Activated T-cell treated with anti-CD3 and anti-CD28 coated beads, Interleukin-2, amount 50 U/mL, for 4 hours (primary cell): ENCODE results near the gene YPEL2. TPM values are rescaled to one million over a fixed set of nuclear protein-coding genes. Genes with fewer than 3 reads are reported as not detected.
"Not testable (repeated sequence)": the region's sequence is repeated elsewhere in the genome, so short reads cannot be mapped to it uniquely, and the experiment has no call there.

Source experiments
- ATAC-seq, 2 donors: fragments of 200-7000 bp; cut with Tn5 transposase; one replicate each; pipeline ENCODE4 v1.10.0; 2021
- DNase-seq: peaks from one replicate; pipeline ENCODE4 v3.0.0-alpha.2; 2020
- H3K27me3 Mint-ChIP-seq: one replicate; pipeline ENCODE4 v1.8.0; 2021; ENCODE audit warnings: low read depth, mixed read lengths
- H3K36me3 Mint-ChIP-seq: one replicate; pipeline ENCODE4 v1.8.0; 2022; ENCODE audit warnings: mixed read lengths; ENCODE audit not compliant: insufficient read depth
- H3K4me1 Mint-ChIP-seq: one replicate; pipeline ENCODE4 v1.8.0; 2021; ENCODE audit warnings: low read depth, mixed read lengths
- H3K4me3 Mint-ChIP-seq: one replicate; pipeline ENCODE4 v1.8.0; 2021; ENCODE audit warnings: mild to moderate bottlenecking, moderate library complexity, mixed read lengths
- H3K9me3 Mint-ChIP-seq: one replicate; pipeline ENCODE4 v1.8.0; 2021; ENCODE audit warnings: mixed read lengths
- total RNA-seq, 3 donors: library from RNA; stranded (reverse); gene quantifications; one replicate each; pipeline ENCODE4 v1.2.1, GENCODE V29; 2021

YPEL2 gene
- total RNA-seq, 3 donors from 2014 or later = 1.3 to 3.1 (median 1.8) TPM

DNA sequence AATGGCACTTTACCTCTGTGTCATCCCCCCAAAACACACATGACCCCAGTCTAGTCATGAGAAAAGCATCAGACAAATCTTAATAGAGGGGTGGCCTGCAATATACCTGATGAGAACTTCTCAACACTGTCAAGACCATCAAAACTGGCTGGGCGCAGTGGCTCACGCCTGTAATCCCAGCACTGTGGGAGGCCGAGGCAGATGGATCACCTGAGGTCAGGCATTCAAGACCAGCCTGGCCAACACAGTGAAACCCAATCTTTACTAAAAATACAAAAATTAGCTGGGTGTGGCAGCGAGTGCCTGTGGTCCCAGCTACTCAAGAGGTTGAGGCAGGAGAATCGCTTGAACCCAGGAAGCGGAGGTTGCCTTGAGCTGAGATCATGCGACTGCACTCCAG, 19.9 kb upstream of the YPEL2 start:
- DNase-seq, H3K27me3 Mint-ChIP-seq, H3K4me3 Mint-ChIP-seq, H3K9me3 Mint-ChIP-seq, H3K4me1 Mint-ChIP-seq, H3K36me3 Mint-ChIP-seq: not testable (repeated sequence)
- peak in 1 of 2 donors; percentile 20 for ATAC-seq

DNA sequence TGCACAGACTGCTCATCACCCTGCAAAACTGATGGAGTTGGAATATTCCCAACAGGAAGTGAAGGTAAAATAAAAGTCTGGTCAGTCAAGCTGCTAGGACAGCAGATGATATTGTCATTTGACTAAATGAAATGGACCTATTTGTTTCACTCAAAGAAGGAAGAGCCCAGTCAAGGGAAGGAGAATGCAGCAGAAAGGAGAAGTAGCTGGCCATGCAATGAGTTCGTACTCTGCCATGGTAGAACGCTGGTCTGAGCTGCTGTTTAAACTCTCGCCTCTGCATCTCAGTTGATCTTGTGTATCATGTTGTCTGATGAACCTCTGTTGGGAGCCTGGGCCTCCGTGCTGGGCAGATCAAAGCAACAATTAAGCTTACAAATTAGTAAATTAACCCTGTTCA, 15.6 kb upstream of the YPEL2 start:
- no peaks in the 10 kb centered on the region for H3K4me1 Mint-ChIP-seq
- no peaks in the 10 kb centered on the region for H3K36me3 Mint-ChIP-seq
- H3K9me3 Mint-ChIP-seq = no peaks in the 10 kb centered on the region
- no peaks in the 10 kb centered on the region for H3K27me3 Mint-ChIP-seq
- no peak overlapping the region for H3K4me3 Mint-ChIP-seq
- DNase-seq = no peak
- no peak for ATAC-seq

DNA sequence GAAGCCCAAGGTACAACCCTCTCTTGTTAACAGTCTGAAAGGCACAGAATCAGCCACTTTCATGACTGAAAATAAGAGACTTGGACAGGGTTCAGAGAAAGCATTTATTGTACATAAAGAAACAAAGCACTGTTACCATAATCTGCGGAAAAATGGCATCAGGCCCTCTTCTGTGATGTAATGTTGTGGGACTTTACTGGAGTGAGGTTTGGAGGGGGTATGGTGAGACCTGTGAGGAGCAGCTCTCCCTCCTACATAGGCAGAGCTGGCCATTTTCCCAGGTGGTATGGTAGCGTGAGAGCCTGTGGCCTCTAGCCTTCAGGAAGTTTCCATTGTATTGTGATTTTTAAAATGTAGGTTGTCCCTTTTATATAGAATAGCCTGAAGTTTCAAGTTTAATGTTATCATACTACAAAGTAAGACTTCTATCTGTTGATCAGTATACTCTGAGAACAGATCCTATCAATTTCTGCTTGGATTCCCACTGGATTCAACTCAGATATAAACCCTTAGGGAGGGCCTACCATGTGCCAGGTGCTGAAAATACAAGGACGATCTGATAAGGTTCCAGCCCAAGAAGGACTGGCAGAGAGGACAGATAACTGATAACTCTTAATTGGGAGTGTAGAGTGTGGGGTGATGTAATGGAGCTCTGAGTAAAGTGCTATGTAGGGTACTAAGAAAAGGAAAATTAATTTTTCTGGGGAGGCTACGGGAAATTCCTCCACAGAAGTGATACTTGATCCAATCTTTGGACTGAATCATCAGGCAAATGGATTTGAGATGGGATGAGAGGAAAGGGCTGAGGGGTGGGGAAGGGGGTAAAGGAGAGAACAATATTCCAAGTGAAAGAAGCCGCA, 4.1 kb upstream of the YPEL2 start:
- ATAC-seq (no peak), DNase-seq (no peak)
- Mint-ChIP-seq H3K4me3 (no peak overlapping the region), H3K27me3 (no peaks in the 10 kb centered on the region), H3K9me3 (no peaks in the 10 kb centered on the region), H3K36me3 (no peaks in the 10 kb centered on the region), H3K4me1 (peaks cover 44% of the 10 kb centered on the region)

DNA sequence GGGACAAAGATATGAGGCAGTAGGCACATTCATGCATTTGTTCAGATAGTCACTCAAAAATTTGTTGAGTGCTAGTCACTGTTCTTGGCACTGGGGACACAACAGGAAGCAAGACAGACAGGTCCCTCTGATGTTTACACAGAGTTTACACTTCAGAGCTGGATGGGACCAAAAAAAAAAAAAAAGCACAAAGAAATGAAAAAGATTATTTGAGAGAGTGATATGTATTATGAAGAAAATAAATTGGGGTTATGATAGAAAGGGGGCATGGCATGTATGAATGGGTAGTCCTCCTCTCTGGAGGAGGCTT, 3.5 kb upstream of the YPEL2 start:
- no peak for DNase-seq
- Mint-ChIP-seq H3K9me3 (no peaks in the 10 kb centered on the region), H3K36me3 (no peaks in the 10 kb centered on the region), H3K27me3 (no peaks in the 10 kb centered on the region), H3K4me3 (no peak overlapping the region), H3K4me1 (peaks cover 47% of the 10 kb centered on the region)
- no peak for ATAC-seq

DNA sequence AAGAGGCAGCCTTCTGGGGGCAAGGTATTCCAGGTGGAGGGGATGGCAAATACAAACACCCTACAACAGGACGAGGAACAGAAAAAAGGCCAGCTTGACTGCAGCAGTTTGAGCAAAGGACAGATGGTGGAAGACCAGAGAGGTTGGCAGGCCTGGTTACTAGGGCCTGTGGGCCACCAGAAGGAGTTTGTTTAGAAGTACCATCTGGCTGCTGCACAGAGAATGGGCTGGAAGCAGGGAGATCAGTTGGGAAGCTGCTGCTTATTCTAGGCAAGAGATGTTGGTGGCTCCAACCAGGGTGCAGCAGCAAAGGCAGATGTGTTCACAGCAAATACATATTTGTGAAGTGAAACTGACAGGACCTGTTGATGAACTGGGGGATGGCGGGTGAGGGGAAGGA, 2.9 kb upstream of the YPEL2 start:
- no peaks in the 10 kb centered on the region for H3K9me3 Mint-ChIP-seq
- ATAC-seq (no peak), DNase-seq (no peak)
- peaks cover 54% of the 10 kb centered on the region for H3K4me1 Mint-ChIP-seq
- H3K27me3 Mint-ChIP-seq = no peaks in the 10 kb centered on the region
- H3K36me3 Mint-ChIP-seq = no peaks in the 10 kb centered on the region
- no peak overlapping the region for H3K4me3 Mint-ChIP-seq

DNA sequence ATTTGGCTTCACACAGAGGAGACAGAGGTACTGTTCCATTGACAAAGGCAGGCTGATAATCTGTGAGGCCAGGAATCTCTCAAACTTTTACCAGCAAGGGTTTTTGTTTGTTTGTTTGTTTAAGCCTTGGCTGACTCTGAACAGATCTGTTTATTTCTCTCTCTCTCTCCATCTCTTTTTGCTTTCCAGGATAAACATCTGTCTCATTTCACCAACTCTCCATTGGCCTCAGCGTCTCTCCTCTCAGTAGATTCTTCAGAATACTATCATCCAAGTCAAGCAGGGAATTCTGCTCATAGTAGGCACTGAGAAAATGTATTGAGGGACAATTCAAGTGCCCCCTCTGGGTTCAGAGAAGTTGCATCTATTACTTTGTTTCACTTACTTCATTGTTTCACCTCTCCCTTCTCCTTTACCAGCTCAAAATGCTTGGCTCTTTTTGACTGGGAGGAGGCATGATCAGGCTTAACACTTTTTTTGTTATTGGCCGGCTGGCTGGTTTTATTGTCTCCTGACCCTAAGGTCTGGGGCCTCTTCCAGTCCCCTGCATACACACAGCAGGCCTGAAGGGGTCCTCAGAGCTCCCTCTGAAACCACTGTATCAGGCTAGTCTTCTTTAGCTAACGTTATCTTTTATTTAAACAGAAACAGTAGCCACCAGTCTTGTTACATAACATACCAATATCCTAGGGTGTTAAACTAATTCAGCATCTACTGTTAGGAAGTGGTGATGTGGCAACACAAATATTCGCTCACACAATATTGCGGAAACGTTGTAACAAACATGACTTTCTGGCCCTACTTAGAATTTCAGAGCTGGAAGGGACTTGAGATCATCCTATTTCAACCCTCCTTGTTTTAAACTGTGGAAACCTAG, 2.0 kb upstream of the YPEL2 start:
- H3K9me3 Mint-ChIP-seq = no peaks in the 10 kb centered on the region
- peak; percentile 41 for DNase-seq
- H3K36me3 Mint-ChIP-seq = no peaks in the 10 kb centered on the region
- H3K4me1 Mint-ChIP-seq = peaks cover 61% of the 10 kb centered on the region
- no peaks in the 10 kb centered on the region for H3K27me3 Mint-ChIP-seq
- H3K4me3 Mint-ChIP-seq = peak overlapping the region; percentile 39
- ATAC-seq = peak; percentile 26 to 27

DNA sequence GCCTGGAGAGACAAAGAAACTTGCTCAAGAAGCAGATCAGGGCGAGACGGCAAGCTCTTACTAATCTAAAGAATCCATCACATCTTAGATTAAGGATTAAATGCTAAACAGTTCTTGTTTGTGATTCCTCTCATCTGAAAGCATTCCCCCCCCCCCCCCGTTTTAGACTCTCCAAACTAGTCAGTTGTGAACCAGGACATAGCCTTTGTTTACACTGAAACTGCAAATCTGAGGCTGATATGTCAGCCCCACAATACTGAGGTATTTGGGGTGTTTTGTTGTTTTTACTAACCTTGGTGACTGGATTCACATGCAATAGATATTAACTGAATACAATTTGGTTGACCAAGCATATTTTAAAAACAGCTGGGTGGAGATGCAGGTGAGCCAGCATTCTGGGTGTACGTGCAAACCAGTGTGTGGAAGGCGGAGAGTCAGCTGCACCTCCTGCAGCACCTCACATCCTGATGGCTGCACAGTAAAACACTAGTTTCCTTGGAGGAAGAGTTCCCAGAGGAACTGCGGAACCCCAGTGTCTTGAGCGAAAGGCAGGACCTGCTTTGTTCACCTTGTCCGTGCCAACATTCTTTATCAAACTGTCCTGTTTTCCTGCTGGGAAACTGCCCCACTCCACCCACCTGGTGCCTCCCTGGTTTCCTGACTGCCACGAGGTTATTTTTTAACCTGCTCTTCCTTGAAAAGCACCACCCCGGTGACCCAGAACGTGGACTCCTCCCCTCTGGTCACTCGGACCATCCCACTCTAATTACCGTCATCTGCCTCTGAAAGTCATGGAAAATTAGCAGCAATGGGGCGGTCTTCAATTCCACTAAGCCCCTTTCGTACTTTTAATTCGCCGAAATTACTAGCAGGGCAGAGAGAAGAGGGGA, 1.2 kb upstream of the YPEL2 start:
- Mint-ChIP-seq H3K36me3 (no peaks in the 10 kb centered on the region), H3K4me1 (peaks cover 70% of the 10 kb centered on the region), H3K4me3 (peak overlapping the region; percentile 52), H3K27me3 (no peaks in the 10 kb centered on the region), H3K9me3 (no peaks in the 10 kb centered on the region)
- no peak for ATAC-seq
- no peak for DNase-seq

DNA sequence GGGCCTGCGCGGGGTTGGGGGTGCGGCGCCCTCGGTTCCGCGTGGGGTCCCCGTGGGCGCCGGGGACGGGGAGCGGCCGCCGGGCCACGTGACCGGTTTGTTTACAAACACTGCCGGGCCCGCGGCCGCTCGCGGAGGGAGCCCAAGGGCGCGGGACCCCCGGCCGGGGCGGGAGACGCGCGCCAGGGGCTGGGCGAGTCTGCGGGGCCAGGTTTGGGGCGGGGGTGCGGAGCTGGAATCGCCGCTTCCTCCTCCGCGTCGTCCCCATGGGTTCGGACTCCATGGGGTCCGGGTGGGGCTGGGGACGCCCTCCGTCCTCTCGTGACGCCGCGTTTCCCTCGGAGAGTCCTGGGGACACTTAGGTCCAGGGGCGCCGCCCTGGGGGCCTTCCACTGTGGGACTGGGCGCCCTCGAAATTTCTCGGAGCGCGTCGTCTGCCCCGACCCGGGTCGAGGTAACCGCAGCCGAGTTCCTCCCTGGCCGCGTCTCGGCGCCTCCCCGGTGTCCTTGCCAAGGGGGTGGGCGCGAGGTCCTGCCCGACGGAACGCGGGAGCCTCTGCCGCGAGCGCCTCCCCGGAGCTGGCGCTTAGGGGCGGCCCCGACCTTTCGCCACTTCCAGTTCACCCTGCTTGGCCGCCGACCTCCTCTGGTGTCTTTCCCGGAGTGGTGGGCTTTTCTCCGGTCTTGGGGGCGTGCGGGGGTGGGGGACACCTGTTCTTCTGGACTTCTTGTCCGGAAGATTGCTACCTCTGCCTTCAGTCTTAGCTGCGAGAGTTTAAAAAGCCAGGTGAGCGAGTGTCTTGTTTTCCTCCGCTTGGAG, 684 bp downstream of the YPEL2 start:
- Mint-ChIP-seq H3K27me3 (no peaks in the 10 kb centered on the region), H3K4me1 (peaks cover 81% of the 10 kb centered on the region), H3K36me3 (no peaks in the 10 kb centered on the region), H3K4me3 (peak overlapping the region; percentile 86), H3K9me3 (no peaks in the 10 kb centered on the region)
- DNase-seq (peak; percentile 7), ATAC-seq (peak; percentile 11 to 20)

DNA sequence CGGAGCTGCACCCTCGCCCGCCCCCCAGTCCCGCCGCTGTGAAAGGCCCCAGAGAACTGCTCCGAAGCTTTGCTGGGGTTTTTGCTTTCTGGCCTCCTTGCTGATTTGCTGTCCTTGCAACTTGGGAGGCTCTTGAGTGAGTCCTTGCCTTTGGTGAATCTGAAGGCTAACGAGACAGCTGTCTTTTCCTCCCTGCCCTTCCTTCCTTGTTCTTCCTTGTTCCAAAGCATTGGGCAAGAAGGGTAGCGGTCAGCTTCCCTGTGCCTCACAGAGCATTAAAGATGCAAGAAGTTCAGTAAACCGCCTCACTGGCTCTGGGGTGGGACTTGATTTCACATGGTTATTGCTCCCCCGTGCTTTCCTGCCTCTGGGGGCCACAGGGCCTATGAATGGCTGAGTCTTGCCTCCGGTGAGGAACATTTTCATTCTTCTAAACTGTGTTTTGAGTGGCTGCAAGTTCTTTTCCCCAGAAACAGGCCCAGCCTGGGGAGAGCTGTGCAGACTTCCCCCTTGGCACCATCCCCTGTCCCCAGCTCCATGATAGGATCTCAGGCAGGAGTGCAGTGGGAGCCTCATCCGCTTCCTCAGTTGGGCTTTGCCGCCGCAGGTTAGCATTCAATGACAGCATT, 1.4 kb downstream of the YPEL2 start:
- Mint-ChIP-seq H3K4me3 (peak overlapping the region; percentile 86), H3K4me1 (peaks cover 74% of the 10 kb centered on the region), H3K27me3 (no peaks in the 10 kb centered on the region), H3K9me3 (no peaks in the 10 kb centered on the region), H3K36me3 (no peaks in the 10 kb centered on the region)
- DNase-seq (peak; percentile 9), ATAC-seq (peak in 1 of 2 donors; percentile 7)

DNA sequence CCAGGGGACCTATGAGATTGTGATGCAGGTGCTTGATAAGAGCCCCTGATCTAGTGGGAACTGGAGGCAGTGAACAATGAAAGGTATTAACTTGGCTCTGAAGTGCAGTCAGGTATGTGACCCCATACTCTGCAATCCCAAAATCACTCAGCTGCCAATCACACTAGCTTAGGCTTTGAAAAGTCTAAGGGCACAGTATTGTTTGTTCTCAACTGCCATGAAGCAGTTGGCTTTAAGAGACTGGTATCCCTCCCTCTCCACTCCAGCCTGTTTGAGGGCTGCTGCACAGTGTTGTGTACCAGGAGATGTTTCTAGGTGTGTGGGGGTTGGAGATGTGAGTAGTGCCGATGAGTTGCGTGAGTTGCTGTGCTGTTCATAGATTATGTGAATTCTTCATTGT, 2.4 kb downstream of the YPEL2 start:
- Mint-ChIP-seq H3K4me1 (peaks cover 70% of the 10 kb centered on the region), H3K4me3 (peak overlapping the region; percentile 86), H3K27me3 (no peaks in the 10 kb centered on the region), H3K9me3 (no peaks in the 10 kb centered on the region), H3K36me3 (peaks cover 3% of the 10 kb centered on the region)
- no peak for DNase-seq
- no peak for ATAC-seq

DNA sequence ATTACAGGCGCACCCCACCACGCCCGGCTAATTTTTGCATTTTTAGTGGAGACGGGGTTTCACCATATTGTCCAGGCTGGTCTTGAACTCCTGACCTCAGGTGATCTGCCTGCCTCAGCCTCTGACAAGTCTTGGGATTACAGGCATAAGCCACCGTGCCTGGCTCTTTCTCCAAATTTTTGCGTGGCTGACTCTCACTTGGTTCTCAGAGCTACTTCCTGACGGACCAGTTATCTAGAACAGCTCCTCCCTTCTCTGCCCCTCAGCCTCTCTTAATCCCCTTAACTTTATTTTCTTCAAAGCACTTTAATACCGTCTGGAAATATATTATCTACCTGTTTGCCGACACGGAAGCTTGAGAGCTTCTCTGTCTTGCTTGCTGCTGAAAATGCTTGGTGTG, 4.2 kb downstream of the YPEL2 start:
- no peak for DNase-seq
- H3K4me1 Mint-ChIP-seq = peaks cover 57% of the 10 kb centered on the region
- no peak overlapping the region for H3K4me3 Mint-ChIP-seq
- peaks cover 3% of the 10 kb centered on the region for H3K36me3 Mint-ChIP-seq
- no peak for ATAC-seq
- H3K27me3 Mint-ChIP-seq = no peaks in the 10 kb centered on the region
- no peaks in the 10 kb centered on the region for H3K9me3 Mint-ChIP-seq

DNA sequence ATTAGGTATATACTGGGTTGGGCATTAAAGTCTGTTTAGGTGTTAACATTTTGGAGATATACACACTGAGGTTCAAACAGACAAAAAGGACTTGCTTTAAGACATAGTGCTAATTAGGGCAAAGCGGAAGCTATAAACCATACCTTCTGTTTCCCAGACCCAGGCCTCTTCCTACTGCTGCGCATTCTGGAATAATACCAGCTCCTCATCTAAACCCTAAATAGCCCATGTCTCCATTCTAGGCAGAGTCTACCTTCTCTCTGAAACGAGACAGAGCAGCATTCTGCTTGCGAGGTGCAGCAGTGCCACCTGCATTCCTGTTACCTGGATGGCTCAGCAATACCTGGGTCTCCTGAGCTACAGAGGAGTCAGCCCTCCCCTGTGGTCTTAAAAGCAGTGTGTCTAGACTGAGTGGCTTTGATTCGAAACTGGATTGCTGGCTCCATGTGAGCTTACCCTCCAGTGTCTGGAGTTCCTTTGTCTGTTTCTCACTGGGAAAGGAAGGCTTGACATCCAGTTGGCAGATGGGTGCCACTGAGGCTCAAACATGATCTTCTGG, 6.4 kb downstream of the YPEL2 start:
- H3K9me3 Mint-ChIP-seq = no peaks in the 10 kb centered on the region
- H3K4me1 Mint-ChIP-seq = peaks cover 65% of the 10 kb centered on the region
- no peak overlapping the region for H3K4me3 Mint-ChIP-seq
- no peaks in the 10 kb centered on the region for H3K27me3 Mint-ChIP-seq
- no peak for DNase-seq
- no peak for ATAC-seq
- peaks cover 3% of the 10 kb centered on the region for H3K36me3 Mint-ChIP-seq

DNA sequence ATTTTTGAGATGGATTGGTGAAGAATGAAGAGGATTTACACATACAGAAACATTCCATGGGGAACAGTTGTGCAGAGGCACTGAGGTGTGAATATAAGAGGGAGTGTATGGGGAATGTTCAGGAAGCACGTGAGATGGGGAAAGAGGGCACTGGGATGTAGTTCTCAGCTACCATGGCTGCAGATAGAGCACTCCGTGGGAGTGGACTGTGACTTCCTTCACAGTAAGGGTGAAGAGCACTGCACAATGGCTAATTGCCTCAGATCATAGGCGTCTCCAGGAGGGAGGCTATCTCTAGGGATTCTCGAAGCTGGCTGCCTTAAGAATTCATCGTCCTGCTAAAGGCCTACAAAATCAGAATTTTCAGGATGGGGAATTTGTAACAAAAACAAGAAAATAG, 7.0 kb downstream of the YPEL2 start:
- DNase-seq (no peak), ATAC-seq (no peak)
- peaks cover 65% of the 10 kb centered on the region for H3K4me1 Mint-ChIP-seq
- no peaks in the 10 kb centered on the region for H3K9me3 Mint-ChIP-seq
- H3K27me3 Mint-ChIP-seq = no peaks in the 10 kb centered on the region
- no peak overlapping the region for H3K4me3 Mint-ChIP-seq
- peaks cover 3% of the 10 kb centered on the region for H3K36me3 Mint-ChIP-seq
